K562 (cell line): Measurements from ENCODE around the gene DNMT1. TPM values are rescaled to one million over a fixed set of nuclear protein-coding genes. Genes with fewer than 3 reads are reported as not detected.

Experiments used
- CBX1 ChIP-seq: sonication (generic); IDR thresholded peaks from 2 replicates; pipeline ENCODE4 v1.6.1; 2016; ENCODE audit warnings: antibody characterized with exemption, low read depth, mild to moderate bottlenecking
- MGA ChIP-seq: fragments of 450-650 bp; IDR thresholded peaks from 2 replicates; pipeline ENCODE4 v1.6.1; 2016; ENCODE audit warnings: mild to moderate bottlenecking, moderate library complexity
- PHF21A ChIP-seq: fragments of 450-650 bp; IDR thresholded peaks from 2 replicates; pipeline ENCODE4 v1.6.1; 2017; ENCODE audit warnings: low read depth, borderline replicate concordance
- RUNX1 ChIP-seq: sonication (generic); IDR thresholded peaks from 2 replicates; pipeline ENCODE4 v1.6.1; 2016; ENCODE audit warnings: antibody characterized with exemption, low read depth
- SMARCB1 ChIP-seq: IDR thresholded peaks from 2 replicates; pipeline ENCODE4 v1.6.1; 2011; ENCODE audit warnings: improper control_type of control experiment, low read depth; ENCODE audit not compliant: insufficient read length
- ZNF146 ChIP-seq: IDR thresholded peaks from one replicate; pipeline ENCODE4 v1.6.1; 2018; ENCODE audit warnings: missing compliant biosample characterization; ENCODE audit not compliant: unreplicated experiment
- polyA plus RNA-seq, 8 experiments: library from polyadenylated mRNA; depleted of rRNA in 4 of 8; stranded (reverse) in 5 of 8; unstranded in 3 of 8; fragments of >200 nt; fragmentation: Nextera tagmentation in 2 of 8; fragmentation: Illumina TruSeq in 1 of 8; extraction: Ambion mirVana in 2 of 8; extraction: Trizol in 1 of 8; gene quantifications; 2 replicates each; pipeline versions ENCODE4 v1.2.1 to v1.2.3, GENCODE V29; 2011 to 2014; ENCODE audit warnings: inconsistent platforms in 1 of 8, missing spikeins in 1 of 8
- total RNA-seq, 7 experiments: library from RNA; depleted of rRNA in 6 of 7; stranded (reverse); fragments of >200 nt in 6 of 7; fragmentation: Illumina TruSeq in 2 of 7; extraction: Trizol in 2 of 7; gene quantifications; 2 replicates each; pipeline versions ENCODE4 v1.2.1 to v1.2.3, GENCODE V29; 2011 to 2021; ENCODE audit warnings: low replicate concordance in 1 of 7

The DNMT1 gene
- total and polyA plus RNA-seq, 9 of the 15 experiments (the other 6 are each of a cell fraction or from before 2014, with no cell fraction given) = 80.1 to 271 (median 121) TPM

- TF ChIP-seq MGA (no peak), CBX1 (no peak), PHF21A (no peak), RUNX1 (no peak), SMARCB1 (no peak), ZNF146 (CRISPR knock-in tag) (no peak)
Observed at GRCh38 chr19:10091370-10091687, 103.4 kb downstream of the DNMT1 start (continued).
